HCT116 (cell line): Measurements from ENCODE around the gene CDK4.

Experiments
- EZH2phosphoT487 ChIP-seq: fragments of 200-600 bp; IDR thresholded peaks from 2 replicates; pipeline ENCODE4 v1.6.1; 2018; ENCODE audit warnings: antibody characterized with exemption, borderline replicate concordance
- POLR2AphosphoS5 ChIP-seq: IDR thresholded peaks from 2 replicates; pipeline ENCODE4 v1.6.1; 2011; ENCODE audit warnings: mild to moderate bottlenecking, low read depth, low read length, moderate library complexity
- RAD21 ChIP-seq: IDR thresholded peaks from 2 replicates; pipeline ENCODE4 v1.6.1; 2012; ENCODE audit warnings: low read depth, mild to moderate bottlenecking
- REST ChIP-seq: IDR thresholded peaks from 2 replicates; pipeline ENCODE4 v1.6.1; 2012; ENCODE audit warnings: low read depth
- YY1 ChIP-seq: IDR thresholded peaks from 2 replicates; pipeline ENCODE4 v1.6.1; 2011; ENCODE audit warnings: low read length, low read depth, moderate library complexity, mild to moderate bottlenecking; ENCODE audit not compliant: insufficient replicate concordance; ENCODE audit errors: extremely low read depth
- ZFX ChIP-seq: fragments of 450-650 bp; IDR thresholded peaks from 2 replicates; pipeline ENCODE4 v1.6.1; 2017
- TF ChIP-seq, protein P1 (sequence below), 3 experiments: fragments of 200-600 bp in 1 of 3; sonication (generic) in 1 of 3; IDR thresholded peaks in 2 of 3; conservative IDR thresholded peaks in 1 of 3; 2 replicates each; pipeline ENCODE4 v1.5.1; 2012 to 2017; ENCODE audit warnings: low read depth in 2 of 3, low read length in 2 of 3, antibody characterized with exemption in 1 of 3, borderline replicate concordance in 1 of 3, control low read depth in 1 of 3, mild to moderate bottlenecking in 1 of 3, mixed read lengths in 1 of 3, mixed run types in 1 of 3, moderate library complexity in 1 of 3; ENCODE audit not compliant: insufficient read depth in 1 of 3

DNA sequence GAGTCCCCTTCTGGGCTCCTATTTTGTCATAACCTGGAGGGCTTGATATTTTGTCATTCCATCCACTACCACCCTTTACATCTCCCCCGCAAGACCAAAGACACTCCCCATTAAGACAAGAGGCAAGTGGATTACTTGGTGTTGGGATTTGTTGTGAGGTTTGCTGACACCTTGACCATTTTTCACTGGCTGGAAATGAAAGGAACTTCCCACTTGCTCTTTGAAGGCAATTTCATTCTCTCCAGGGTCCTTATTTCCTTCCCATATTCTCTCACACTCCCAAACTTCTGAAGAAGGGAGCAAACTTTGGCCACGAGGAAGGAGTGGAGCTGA lies 28.5 kb downstream of the CDK4 start:
- TF ChIP-seq REST (no peak), ZFX (no peak), POLR2AphosphoS5 (no peak), YY1 (no peak), RAD21 (no peak), EZH2phosphoT487 (no peak)
- TF ChIP-seq, protein P1, sequence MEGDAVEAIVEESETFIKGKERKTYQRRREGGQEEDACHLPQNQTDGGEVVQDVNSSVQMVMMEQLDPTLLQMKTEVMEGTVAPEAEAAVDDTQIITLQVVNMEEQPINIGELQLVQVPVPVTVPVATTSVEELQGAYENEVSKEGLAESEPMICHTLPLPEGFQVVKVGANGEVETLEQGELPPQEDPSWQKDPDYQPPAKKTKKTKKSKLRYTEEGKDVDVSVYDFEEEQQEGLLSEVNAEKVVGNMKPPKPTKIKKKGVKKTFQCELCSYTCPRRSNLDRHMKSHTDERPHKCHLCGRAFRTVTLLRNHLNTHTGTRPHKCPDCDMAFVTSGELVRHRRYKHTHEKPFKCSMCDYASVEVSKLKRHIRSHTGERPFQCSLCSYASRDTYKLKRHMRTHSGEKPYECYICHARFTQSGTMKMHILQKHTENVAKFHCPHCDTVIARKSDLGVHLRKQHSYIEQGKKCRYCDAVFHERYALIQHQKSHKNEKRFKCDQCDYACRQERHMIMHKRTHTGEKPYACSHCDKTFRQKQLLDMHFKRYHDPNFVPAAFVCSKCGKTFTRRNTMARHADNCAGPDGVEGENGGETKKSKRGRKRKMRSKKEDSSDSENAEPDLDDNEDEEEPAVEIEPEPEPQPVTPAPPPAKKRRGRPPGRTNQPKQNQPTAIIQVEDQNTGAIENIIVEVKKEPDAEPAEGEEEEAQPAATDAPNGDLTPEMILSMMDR (IDR thresholded peaks at IDR 0.05 in 2 of 3, conservative IDR thresholded peaks at IDR 0.05 in 1 of 3; ENCODE audit: borderline replicate concordance in 1 of 3, insufficient read depth in 1 of 3, low read depth in 2 of 3, low read length in 2 of 3) = no peak
